ENCODE measurements around the gene PLG.
A peak's percentile ranks its signal among the peaks of the same experiment; 100 is the strongest.
"Not testable (repeated sequence)": the region's sequence is repeated elsewhere in the genome, so short reads cannot be mapped to it uniquely, and the experiment has no call there.

Gene PLG

DNA sequence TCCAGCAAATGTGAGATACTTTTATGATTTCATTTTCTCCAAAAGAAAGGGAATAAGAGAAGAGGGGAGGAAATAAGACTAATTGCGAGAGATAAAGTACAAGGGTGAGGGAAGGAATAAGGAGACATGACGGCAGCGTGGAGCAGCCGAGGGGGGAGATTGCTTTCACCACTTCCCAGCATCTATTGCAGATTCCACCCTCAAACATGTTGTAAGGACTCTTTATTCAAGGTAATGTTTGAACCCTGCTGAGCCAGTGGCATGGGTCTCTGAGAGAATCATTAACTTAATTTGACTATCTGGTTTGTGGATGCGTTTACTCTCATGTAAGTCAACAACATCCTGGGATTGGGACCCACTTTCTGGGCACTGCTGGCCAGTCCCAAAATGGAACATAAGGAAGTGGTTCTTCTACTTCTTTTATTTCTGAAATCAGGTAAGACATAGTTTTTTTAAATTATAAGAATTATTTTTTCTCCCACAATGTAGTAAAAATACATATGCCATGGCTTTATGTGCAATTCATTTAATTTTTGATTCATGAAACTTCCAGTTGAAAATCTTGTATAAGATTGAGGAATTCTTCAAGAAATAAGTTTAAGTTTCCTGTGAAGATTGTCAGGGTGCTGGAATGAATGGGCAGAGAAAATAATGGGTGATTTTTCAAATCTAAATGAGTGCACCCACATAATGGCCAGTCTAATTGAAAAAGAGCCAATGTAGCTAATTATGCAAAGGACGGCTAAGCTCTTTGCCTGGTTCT, at the start of gene PLG:
Gene PLG, plus strand, starts transcription at position 327 of the 763 bp plus-strand sequence. Its CDS starts 61 bp downstream, at position 388.
- DNase-seq (ENCODE audit: low spot score), result not testable (repeated sequence)

DNA sequence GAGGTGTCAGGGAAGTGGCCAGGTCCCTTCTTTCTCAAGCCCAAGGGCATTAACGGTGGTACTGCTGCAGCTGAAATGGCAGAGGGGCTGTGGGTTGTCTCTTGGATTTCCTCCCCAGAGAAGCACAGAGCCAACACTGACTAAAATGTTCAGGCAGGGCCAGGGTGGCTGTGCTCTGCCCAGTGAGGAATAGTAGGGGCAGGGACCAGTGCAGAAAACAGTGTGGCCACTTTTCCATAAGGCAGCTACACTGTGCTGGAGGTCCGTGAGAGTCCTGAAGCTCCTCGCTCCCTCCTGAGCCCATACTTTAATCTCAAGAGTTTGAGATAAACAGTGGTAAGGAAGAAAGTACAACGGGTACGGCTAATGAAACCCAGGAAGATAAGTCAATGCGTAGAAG, 42.5 kb upstream of the PLG start:
- no peak for DNase-seq (ENCODE audit: low spot score)

DNA sequence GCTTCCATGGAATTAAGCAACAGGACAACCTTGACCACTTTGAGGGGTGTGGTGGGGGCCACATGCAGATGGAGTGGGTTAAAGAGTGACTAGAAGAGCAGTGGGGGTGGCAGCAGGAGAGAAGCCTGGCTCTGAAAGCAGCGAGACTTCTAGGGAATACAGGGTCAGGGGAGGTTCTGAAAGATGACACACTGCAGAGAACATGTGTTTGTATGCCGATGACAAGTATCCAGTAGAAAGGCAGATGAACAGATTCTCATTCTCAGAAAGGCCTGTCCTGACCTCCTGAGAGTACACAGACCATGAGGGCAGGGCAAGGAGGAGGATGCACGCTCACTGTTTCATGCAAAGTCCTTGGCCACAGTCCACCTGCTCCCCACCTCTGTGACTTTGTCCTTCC, 40.8 kb upstream of the PLG start:
- no peak for DNase-seq (ENCODE audit: low spot score)

DNA sequence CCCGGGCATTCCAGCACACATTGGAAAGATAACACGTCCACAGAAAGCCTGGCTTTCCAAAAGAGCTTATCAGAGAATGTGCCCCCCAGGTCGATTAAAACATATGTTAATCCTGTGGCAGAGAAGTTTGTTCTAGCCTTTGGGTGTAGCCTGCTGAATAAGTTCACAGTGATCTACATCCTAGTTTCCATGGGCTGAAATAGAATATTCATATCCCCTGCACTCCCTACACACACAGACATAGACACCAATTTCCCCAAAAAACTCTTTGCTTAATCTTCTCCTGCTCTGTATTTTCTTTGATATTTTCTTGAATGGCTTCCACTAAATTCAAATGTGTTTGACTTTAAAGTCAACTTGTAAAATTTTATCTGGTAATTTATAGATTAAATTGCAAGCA, 39.6 kb upstream of the PLG start:
- no peak for DNase-seq (ENCODE audit: low spot score)

DNA sequence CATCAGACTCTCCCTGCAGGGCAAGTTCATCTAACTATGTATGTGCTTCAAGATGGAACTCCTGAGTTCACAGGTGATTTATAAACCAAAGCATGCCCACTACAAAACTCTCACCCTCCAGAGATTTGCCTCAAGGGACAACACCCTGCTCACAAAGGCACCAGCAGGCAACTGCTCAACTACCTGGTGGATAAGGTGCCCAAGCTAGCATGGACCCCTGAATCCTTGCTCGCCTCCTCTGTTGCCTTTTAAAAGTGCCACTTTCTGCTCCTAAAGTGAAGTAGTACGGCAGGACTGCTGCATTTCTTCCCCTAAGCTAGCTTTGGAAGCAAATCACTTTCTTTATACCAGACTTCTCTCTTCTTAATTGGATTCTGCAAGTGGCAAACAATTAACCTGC, 39.2 kb upstream of the PLG start:
- no peak for DNase-seq (ENCODE audit: low spot score)

DNA sequence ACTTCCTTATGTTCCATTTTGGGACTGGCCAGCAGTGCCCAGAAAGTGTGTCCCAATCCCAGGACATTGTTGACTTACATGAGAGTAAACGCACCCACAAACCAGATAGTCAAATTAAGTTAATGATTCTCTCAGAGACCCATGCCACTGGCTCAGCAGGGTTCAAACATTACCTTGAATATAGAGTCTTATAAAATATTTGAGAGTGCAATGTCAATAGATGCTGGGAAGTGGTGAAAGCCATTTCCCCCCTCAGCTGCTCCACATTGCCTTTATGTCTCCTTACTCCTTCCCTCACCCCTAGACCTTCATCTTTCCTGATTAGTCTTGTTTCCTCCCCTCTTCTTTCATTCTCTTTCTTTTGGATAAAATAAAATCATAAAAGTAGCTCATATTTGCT, 37.8 kb upstream of the PLG start, which contains the start of gene LPA:
Gene LPA, minus strand, starts transcription at position 78 of the 400 bp plus-strand sequence. Its CDS starts 61 bp downstream, at position 17.
- DNase-seq (ENCODE audit: low spot score), result not testable (repeated sequence)

DNA sequence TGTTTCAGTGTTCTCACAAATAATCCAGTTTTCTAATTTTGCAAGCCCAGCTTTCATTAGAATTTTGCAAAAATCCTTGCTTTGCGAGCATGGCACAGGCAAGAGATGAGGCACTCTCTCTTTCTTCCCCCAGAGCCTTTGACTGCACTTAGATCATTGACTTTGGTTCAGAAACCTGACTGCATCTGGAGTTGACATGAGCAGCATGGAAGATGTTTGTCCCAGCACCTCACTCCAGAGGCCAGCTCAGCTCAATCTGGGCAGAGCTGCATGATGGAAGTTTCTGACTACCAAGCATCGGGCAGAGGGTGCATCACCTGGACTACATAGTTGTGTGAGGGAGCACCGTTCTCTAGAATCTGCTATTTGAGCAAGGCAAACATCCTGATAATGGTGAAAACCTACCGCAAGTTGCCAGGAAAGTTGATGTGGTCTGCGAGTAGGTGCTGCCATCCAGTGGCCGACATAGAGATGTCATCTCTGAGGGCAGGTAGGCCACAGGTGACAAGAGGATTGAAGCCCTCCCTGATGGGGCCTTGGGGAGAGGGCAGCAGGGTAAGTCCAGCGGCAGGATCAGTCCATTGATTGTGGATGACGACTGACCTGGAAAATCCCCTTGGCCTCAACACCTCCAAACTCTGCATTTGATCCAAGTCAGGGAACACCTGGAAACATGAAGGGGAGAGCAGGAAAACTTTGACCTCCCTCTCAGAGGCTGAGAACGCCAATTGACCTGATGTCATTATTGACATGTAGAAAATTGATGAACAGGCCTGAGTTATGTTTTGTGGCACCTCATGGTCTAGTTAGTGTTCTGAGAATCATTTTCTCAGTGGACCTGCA, 34.2 kb upstream of the PLG start:
- DNase-seq (ENCODE audit: low spot score), result peak; percentile 52

DNA sequence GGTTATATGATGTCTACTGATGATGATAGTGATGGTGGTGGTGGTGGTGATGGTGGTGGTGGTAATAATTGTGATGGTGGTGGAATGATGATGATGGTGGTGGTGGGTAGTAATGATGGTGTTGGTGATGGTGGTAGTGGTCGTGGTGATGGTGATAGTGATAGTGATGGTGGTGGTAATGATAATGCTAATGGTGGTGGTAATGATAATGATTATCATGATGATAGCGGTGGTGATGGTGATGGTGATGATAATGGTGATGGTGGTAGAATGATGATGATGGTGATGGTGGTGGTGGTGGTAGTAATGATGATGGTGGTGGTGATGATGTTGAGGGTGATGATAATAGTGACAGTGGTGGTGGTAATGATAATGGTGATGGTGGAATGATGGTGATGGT, 33.5 kb upstream of the PLG start:
- no peak for DNase-seq (ENCODE audit: low spot score)

DNA sequence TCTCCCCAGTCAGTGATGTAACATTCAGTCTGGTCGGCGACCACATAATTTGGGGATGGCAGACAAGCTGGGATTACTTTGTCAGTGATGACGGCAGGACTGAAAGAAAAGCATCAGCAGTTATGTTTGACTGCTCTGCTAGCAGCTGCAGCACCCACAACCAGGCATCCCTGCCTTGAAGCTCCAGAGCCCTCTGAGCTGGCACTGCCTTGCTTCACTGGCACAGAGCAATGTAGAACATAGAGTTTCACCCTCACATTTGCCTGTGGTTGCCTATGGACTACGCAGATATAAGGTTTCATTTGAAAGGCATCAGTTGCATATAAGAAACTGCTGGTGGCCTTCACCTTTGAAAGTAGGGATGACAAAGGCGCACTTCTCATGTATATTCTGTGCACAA, 25.6 kb upstream of the PLG start:
- not testable (repeated sequence) for DNase-seq (ENCODE audit: low spot score)

DNA sequence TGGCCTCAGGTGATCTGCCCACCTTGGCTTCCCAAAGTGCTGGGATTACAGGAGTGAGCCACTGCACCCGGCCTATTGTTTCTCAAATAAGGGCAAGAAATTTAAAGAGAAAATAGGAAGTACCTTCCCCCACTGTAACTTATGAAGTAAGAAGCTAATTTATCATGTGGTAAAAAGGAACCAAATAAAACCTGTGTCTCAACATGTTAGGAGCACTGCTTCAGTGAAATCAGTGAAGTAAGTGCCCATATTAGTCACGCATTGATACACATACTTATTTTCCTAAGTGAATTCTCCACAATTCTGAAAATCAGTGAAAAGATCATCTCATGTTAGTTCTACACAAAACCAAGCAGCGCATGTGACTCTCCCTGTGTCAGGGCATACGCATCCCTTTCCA, 23.8 kb upstream of the PLG start:
- DNase-seq (ENCODE audit: low spot score), result no peak

DNA sequence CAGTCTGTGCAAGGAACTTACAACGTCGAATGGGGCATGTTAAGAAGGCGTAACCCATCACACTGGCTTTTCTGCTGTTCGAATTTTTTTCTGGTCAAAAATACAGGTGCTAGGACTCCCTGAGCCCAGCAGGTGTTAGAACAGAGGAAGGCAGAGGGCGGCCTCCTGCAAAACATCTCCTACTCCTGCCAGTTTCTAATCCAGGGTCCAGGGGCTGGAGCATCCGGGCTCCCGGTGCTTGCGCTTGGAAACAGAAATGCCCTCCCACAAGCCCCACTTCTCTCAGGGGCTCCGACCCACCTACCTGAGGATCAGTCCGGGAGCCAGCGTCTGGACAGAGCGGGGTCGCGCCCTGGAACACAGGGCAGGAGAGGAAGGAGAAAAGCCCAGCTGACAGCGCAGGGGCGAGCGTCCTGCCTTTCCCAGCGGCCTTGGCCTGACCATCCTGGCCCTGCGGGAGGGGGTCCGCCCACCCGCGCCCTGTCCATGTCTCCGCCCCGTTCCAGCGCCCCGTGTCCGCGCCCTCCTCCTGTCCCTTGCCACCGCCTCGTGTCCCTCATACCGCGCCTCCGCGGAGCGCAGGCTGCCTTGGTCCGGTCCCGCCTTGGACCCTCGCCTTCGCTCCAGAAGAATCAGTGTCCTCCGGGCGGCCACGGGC, 23.2 kb upstream of the PLG start:
- peak; percentile 50 for DNase-seq (ENCODE audit: low spot score)

DNA sequence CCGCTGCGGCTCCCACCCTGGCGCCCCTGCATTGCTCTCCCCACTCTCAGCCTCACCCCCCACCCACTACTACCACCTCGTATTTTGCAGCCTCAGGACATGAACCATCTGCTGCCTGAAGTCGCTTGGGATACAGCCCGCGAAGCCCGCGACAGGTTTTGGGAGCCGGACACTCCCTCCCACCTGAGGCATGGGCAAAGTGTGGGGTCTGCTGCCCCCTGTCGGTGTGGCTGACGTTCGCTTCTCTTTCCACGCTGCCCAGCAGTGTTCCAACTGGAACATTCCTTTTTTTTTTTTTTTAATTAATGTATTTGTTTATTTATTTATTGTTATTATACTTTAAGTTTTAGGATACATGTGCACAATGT, 22.7 kb upstream of the PLG start:
- DNase-seq (ENCODE audit: low spot score), result peak; percentile 52

DNA sequence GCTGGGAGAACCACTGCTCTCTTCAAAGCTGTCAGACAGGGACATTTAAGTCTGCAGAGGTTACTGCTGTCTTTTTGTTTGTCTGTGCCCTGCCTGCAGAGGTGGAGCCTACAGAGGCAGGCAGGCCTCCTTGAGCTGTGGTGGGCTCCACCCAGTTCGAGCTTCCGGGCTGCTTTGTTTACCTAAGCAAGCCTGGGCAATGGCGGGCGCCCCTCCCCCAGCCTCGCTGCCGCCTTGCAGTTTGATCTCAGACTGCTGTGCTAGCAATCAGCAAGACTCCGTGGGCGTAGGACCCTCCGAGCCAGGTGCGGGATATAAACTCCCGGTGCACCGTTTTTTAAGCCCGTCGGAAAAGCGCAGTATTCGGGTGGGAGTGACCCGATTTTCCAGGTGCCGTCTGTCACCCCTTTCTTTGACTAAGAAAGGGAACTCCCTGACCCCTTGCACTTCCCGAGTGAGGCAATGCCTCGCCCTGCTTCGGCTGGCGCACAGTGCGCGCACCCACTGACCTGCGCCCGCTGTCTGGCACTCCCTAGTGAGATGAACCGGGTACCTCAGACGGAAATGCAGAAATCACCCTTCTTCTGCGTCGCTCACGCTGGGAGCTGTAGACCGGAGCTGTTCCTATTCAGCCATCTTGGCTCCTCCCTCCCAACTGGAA, 16.8 kb upstream of the PLG start:
- not testable (repeated sequence) for DNase-seq (ENCODE audit: low spot score)

DNA sequence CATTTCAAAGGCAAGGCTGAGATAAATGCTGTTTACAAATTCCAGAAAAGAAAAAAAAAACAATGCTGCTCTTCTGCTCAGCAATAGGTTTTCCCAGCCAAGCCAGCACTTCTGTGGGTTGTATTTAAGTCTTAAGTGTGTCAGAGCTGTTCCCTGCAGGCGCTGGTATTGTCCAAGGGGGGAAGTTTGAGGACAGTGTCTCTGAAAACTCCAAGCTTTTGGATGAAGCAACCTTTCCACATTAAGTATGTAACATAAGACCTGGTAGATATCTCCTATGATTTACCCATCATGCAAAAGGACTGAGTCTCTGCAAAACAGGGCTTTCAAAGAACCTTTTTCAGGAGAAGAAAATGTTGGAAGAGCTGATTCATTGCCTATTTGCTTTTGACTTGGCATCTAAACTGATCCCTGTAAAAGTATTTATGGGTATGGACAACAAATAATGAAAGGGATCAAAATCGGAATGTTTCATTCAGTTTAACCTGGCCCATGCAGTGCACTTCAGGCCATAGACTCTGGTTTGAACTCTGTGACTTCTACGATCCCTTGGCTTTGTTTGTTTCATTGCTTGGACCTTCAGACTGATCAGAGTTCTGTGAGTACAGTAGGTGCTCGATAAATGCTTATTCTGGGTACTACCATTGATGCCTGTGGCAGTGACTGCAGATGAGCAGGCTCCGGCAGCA, 16.1 kb upstream of the PLG start:
- no peak for DNase-seq (ENCODE audit: low spot score)

DNA sequence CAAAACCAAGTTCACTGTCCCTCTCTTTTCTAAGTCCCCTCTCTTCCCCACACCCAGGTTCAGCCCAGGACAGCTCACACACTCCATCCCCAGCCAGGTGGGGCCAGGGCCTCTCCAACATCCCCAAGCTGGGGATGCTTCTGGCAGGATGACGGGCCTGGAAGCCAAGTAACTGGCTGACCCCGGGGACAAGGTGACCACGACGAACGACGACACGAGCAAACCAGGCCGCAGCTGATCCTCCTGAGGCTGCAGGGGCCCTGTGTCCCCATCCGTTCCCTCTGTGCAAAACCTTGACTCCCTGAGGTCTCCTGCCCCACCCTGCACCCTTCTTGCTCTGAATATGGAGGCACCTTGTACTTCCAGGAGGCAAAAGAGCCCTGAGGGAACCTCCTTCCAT, 11.6 kb upstream of the PLG start:
- DNase-seq (ENCODE audit: low spot score), result no peak

DNA sequence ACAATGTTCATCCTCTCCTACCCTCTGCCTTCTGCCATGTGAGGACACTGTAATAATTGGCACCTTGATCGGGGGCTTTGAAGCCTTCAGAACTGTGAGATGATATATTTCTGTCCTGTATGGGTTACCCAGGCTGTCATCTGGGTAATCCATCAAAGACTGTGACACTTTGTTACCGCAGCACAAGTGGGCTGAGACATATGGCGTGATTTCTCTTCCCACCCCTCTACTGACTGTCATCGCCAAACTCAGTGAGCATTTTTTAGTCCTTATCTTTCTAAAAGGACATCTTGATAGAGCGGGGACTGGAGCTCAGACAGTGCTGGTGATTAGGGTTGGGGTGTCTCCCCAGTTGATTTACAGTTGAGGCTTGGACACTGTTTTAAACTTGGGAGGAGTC, 10.4 kb upstream of the PLG start:
- no peak for DNase-seq (ENCODE audit: low spot score)

DNA sequence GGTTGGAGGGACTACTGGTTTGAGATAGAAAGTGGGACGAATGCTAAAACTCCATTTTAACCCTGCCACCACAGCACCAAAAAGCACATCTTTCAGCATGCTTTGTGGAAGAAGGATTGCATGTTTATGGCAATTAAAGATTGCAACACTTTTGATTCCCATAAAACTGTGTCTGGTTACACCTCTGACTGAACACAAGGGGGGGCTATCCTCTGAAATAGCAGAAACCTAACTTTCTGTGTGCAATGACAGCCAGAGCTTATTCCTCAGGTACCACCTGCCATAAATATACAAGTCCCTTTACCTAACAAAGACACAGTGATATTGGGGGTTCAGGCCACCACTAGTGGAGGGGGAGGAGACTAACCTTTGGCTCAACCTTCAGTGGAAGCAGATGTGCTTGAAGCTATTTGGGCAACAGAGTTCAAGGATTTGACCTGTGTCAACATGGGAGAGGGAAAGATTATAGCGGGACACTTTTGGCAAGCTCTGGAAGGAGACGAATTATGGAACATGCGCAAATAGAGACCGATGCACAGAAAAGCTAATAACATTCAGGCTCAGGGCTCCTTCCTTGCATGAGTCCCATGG, 9.6 kb upstream of the PLG start:
- no peak for DNase-seq (ENCODE audit: low spot score)

DNA sequence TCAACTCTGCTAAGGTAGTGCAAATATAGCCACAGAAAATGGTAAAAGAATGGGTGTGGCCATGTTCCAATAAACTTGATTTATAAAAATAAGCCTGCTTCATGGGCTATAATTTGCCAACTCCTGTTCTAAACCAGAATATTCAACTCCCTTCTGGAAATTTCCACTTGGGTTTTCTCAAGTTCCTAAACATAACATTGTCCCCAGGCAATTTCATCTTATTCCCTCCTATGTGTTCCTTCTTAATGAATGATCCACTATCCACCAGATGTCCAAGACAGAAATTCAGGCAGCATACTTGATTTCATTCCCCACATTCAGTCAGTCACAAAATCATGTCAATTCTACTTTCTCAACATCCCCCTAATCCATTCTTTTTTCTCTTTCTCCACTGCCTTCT, 7.0 kb upstream of the PLG start:
- not testable (repeated sequence) for DNase-seq (ENCODE audit: low spot score)

DNA sequence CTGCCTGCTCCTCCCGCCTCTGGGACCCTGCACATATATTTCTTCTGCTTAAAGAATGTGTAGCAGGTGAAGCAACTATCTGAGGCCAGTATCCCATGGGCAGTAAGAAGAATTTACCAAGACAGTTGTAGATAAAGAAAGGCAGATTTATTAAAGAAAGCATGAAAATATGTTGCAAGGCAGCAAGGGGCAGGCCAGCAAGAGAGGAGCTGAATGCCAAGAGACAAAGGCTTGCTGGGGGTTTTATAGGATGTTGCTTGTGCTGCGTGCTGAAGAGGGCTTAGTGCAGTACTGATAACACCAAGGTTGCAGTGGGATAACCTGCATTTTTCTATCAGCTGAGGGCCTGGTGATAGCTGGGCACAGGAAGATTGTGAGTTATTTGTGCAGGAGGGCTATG, 6.4 kb upstream of the PLG start:
- DNase-seq (ENCODE audit: low spot score), result not testable (repeated sequence)

DNA sequence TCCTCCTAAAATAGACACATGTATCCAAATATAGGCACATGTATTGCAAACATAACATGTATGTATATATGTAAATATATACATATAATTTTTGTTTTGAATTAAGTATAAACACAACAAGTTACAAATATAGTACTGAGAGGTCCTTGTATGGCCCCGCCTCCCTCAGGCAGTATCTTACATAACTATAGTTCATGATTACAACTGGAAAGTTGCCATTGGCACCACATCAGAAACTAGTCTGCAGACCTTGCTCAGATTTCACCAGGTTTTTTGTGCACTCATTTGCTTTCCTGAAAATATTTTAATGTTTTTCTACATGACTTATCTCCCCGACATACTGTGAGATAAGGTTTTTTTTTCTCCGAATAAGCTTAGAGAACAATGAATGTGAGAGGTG, 5.2 kb upstream of the PLG start:
- not testable (repeated sequence) for DNase-seq (ENCODE audit: low spot score)

DNA sequence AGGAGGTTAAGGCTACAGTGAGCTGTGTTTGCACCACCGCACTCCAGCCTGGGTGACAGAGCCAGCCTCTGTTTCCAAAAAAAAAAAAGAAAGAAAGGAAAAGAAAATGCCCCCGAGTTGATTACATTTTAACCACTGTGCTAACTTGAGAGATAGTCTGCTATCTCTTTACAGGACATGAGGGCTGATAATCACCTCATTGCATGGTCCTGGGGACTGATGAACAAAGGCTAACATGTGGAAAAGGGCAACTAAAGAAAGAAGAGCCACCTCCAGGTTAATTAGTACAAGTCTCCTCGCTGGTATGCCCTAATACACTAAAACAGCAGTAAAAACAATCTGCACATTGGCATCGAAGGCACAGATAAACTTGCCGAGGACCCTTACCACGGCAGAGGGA, 4.2 kb upstream of the PLG start:
- DNase-seq (ENCODE audit: low spot score), result no peak

Measured in ecto neural progenitor cell (in vitro differentiated cells).